Measurements from ENCODE around the gene CAPN3.

The CAPN3 gene

DNA sequence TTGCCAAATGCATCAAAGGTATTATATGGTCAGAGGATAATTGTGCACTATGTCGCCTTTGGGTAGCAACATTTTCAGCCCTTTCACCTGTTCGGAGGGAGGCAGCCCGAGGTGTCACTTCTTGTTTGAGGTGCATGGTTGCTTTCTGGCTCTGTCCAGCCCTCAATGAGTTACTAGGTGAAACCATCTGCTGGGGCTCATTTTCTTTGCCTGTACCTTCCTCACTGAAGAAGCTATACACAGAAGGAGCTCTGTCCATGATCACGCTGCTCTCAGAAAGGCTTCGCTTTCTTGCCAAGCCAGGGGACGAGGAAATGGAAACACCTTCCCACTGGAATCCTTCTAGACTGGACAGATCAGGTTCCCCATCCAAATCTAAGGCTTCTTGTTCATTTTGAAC, 89.0 kb downstream of the CAPN3 start:
- H3K4me3 ChIP-seq (replicated peaks; ENCODE audit: insufficient read depth, low read length) = no peak overlapping the region
- TF ChIP-seq, protein P1, sequence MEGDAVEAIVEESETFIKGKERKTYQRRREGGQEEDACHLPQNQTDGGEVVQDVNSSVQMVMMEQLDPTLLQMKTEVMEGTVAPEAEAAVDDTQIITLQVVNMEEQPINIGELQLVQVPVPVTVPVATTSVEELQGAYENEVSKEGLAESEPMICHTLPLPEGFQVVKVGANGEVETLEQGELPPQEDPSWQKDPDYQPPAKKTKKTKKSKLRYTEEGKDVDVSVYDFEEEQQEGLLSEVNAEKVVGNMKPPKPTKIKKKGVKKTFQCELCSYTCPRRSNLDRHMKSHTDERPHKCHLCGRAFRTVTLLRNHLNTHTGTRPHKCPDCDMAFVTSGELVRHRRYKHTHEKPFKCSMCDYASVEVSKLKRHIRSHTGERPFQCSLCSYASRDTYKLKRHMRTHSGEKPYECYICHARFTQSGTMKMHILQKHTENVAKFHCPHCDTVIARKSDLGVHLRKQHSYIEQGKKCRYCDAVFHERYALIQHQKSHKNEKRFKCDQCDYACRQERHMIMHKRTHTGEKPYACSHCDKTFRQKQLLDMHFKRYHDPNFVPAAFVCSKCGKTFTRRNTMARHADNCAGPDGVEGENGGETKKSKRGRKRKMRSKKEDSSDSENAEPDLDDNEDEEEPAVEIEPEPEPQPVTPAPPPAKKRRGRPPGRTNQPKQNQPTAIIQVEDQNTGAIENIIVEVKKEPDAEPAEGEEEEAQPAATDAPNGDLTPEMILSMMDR (IDR thresholded peaks at IDR 0.05; ENCODE audit: insufficient read depth, low read length) = no peak
- no peak for TF ChIP-seq SPI1 (IDR thresholded peaks at IDR 0.05; ENCODE audit: borderline replicate concordance, low read depth)
- TF ChIP-seq, protein P2, sequence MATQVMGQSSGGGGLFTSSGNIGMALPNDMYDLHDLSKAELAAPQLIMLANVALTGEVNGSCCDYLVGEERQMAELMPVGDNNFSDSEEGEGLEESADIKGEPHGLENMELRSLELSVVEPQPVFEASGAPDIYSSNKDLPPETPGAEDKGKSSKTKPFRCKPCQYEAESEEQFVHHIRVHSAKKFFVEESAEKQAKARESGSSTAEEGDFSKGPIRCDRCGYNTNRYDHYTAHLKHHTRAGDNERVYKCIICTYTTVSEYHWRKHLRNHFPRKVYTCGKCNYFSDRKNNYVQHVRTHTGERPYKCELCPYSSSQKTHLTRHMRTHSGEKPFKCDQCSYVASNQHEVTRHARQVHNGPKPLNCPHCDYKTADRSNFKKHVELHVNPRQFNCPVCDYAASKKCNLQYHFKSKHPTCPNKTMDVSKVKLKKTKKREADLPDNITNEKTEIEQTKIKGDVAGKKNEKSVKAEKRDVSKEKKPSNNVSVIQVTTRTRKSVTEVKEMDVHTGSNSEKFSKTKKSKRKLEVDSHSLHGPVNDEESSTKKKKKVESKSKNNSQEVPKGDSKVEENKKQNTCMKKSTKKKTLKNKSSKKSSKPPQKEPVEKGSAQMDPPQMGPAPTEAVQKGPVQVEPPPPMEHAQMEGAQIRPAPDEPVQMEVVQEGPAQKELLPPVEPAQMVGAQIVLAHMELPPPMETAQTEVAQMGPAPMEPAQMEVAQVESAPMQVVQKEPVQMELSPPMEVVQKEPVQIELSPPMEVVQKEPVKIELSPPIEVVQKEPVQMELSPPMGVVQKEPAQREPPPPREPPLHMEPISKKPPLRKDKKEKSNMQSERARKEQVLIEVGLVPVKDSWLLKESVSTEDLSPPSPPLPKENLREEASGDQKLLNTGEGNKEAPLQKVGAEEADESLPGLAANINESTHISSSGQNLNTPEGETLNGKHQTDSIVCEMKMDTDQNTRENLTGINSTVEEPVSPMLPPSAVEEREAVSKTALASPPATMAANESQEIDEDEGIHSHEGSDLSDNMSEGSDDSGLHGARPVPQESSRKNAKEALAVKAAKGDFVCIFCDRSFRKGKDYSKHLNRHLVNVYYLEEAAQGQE (IDR thresholded peaks at IDR 0.05; ENCODE audit: insufficient replicate concordance, low read depth) = no peak
- no peak for TF ChIP-seq GABPA (IDR thresholded peaks at IDR 0.05; ENCODE audit: low read depth)
- no peak for TF ChIP-seq POLR2AphosphoS5 (IDR thresholded peaks at IDR 0.05; ENCODE audit: low read depth)
- H3K27me3 ChIP-seq (ENCODE audit: insufficient read depth, poor library complexity, severe bottlenecking) = no peaks in the 10 kb centered on the region
- no peak overlapping the region for H3K27ac ChIP-seq (replicated peaks)
- no peak for DNase-seq (ENCODE audit: low read depth in 1 of 2, low spot score in 1 of 2)

DNA sequence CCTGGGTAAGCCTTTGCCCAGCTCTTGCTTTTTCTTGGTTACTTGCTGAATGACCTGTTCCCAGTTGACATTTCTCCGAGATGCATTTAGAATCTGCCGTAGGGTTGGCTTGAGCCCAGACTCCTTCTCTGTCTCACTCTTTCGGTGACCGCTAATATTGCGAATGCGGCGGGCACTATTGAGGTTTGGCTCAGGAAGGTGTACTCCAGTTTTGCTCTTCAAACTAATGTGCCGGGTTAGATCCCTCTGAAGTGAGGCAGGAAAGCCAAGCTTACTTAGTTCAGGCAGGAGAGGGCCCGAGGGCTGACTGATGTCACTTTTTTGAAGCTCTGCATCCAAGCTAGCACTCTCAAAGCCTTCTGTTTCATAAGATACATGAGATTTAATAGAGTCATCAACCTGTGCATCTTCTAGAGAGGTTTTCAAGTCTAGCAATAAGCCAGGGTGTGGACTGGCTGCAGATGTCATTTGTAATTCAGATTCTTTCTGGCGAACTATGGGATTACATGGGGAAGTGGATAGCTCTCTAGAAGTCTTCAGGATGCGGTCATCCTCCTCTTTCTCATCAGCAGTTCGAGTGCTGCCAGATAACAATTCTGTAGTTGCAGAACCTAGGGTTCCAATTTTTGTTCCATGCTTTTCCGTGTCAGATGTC, 90.6 kb downstream of the CAPN3 start:
- TF ChIP-seq POLR2AphosphoS5 (IDR thresholded peaks at IDR 0.05; ENCODE audit: low read depth) = no peak
- TF ChIP-seq, protein P1 (IDR thresholded peaks at IDR 0.05; ENCODE audit: insufficient read depth, low read length) = no peak
- no peak for TF ChIP-seq GABPA (IDR thresholded peaks at IDR 0.05; ENCODE audit: low read depth)
- TF ChIP-seq SPI1 (IDR thresholded peaks at IDR 0.05; ENCODE audit: borderline replicate concordance, low read depth) = no peak
- TF ChIP-seq, protein P2 (IDR thresholded peaks at IDR 0.05; ENCODE audit: insufficient replicate concordance, low read depth) = no peak
- Histone ChIP-seq H3K4me3 (replicated peaks; ENCODE audit: insufficient read depth, low read length) (no peak overlapping the region), H3K27ac (replicated peaks) (no peak overlapping the region), H3K27me3 (ENCODE audit: insufficient read depth, poor library complexity, severe bottlenecking) (no peaks in the 10 kb centered on the region)
- no peak for DNase-seq (ENCODE audit: low read depth in 1 of 2, low spot score in 1 of 2)

DNA sequence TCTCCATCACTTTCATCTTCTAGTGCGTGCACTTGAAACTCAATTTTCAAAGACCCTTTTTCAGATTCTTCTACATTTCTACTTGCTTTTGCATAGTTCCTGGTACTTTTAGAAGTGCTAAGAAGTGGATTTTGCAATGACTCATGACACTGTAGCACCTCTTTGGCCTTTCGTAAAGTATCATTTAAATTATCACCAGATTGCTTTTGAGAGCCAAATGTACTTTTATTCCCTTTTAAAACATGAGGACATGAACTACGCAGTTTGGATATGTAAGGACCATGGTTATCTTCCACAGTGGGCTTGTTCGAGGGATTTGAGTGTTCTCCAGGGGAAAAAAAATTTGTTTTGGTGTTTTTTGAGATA, 91.1 kb downstream of the CAPN3 start:
- H3K27me3 ChIP-seq (ENCODE audit: insufficient read depth, poor library complexity, severe bottlenecking) = no peaks in the 10 kb centered on the region
- TF ChIP-seq GABPA (IDR thresholded peaks at IDR 0.05; ENCODE audit: low read depth) = no peak
- TF ChIP-seq, protein P2 (IDR thresholded peaks at IDR 0.05; ENCODE audit: insufficient replicate concordance, low read depth) = no peak
- no peak for TF ChIP-seq SPI1 (IDR thresholded peaks at IDR 0.05; ENCODE audit: borderline replicate concordance, low read depth)
- no peak for TF ChIP-seq POLR2AphosphoS5 (IDR thresholded peaks at IDR 0.05; ENCODE audit: low read depth)
- TF ChIP-seq, protein P1 (IDR thresholded peaks at IDR 0.05; ENCODE audit: insufficient read depth, low read length) = no peak
- no peak overlapping the region for H3K27ac ChIP-seq (replicated peaks)
- H3K4me3 ChIP-seq (replicated peaks; ENCODE audit: insufficient read depth, low read length) = no peak overlapping the region
- no peak for DNase-seq (ENCODE audit: low read depth in 1 of 2, low spot score in 1 of 2)

Data from HL-60 (cell line).